HG02763 (cell line): ENCODE data around the gene METAP1.
"Not testable (repeated sequence)": the region's sequence is repeated elsewhere in the genome, so short reads cannot be mapped to it uniquely, and the experiment has no call there.

ENCODE experiments used
- ATAC-seq: cut with Tn5 transposase; IDR thresholded peaks from one replicate; pipeline ENCODE4 v1.9.1; 2021; ENCODE audit warnings: mild to moderate bottlenecking, moderate library complexity; ENCODE audit not compliant: unreplicated experiment

The METAP1 gene

DNA sequence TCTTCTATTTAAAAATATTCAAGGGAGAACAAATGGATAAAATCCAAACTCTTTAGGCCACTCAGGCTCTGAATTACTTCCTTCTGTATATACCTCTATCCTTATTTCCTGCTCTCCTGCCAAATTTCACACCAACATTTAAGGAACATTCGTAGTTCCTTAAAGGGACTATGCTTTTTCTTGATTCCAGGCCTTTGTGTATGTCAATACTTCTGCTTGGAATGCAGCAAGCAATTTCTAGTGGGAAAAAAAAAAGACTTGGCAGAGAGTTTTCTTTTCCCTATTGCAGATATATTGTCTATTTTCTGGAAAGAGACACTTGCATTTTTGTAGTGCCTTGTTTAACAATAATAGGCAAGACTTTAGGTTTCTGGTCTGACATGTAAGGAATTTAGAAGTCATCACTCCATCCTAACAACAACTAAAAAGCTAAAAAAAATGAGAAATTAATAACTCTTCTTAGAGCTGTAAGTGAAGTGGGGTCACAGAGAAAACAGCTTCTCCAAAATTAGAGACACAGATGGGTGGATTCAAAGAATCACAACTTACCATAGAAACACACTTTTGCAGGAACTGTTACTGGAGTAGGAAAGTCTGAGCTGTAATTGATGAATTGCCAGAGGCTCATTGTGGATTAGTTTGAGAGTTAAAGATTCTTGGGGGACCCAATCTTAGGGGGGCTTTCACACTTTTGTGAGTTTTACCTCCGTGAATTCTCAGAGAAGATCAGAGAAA, 95.1 kb downstream of the METAP1 start:
- ATAC-seq: no peak

GRCh38 chr4:99091216-99091575, 95.7 kb downstream of the METAP1 start:
- no peak for ATAC-seq

DNA sequence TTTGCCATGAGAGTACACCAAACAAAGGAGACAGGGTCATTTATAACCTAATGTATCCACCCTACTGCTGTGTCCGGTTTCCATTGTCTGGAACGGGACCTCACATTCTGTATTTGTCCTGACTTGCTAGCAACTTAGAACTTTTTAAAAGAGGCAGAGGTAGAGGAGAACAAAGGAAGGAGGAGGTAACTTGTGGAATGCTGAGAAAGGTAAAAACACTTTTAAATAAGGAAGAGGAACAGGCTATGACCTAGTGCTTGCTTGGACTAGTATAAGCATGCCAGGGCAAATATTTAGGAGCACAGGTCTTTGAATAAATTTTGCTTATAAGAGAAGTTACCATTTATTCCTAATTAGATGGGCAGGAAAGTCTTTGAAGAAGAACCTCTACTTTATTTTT, 96.3 kb downstream of the METAP1 start:
- ATAC-seq: not testable (repeated sequence)

GRCh38 chr4:99099311-99099710, 103.8 kb downstream of the METAP1 start:
- ATAC-seq: no peak

- ATAC-seq: not testable (repeated sequence)
These were observed 104.3 kb downstream of the METAP1 start for GRCh38 chr4:99099814-99100213.

DNA sequence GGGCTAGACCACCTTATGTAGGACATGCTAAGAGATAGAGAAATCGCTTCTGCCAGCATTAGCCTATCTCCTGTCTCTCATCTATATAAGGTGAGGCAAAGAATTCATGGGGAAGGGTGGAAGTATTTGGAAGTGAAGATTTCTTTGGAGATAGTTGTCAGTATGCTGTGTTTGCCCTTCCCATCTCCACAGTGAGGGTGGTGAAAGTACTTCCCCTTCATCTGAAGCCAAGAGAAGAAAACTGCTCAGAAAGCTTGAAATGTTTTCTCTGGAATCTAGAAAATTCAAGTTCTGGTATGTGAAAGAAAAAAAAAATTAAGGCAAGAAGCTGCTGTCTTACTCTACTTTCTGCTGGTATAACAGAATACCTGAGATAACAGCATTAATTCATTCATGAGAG, 105.4 kb downstream of the METAP1 start:
- no peak for ATAC-seq

DNA sequence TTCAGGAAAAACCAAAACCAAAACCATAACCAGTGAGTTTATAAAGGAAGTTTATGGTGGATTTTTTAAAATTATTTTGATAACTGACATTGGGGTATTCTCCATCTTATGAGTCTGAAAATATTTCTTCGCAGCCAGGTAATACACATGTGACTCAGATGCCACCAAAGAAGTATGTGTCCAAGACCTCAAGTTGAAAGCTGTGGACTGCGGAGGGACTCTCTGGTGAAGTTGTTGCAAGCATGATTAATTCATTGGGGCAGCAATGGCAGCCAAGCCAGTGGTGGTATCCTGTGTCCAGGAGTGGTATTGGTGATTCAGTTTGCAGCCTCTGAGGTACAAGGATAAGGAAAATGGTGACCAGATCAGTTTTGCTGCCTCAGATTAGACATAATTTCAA, 107.1 kb downstream of the METAP1 start:
- no peak for ATAC-seq

- no peak for ATAC-seq
These were observed 107.6 kb downstream of the METAP1 start for GRCh38 chr4:99103166-99103565.

GRCh38 chr4:99104153-99104552, 108.6 kb downstream of the METAP1 start:
- ATAC-seq: no peak

GRCh38 chr4:99109286-99109685, 113.8 kb downstream of the METAP1 start:
- ATAC-seq: not testable (repeated sequence)
